GM19463 (cell line): Measurements from ENCODE around the gene CELF6.
A peak's percentile ranks its signal among the peaks of the same experiment; 100 is the strongest.

Experiments
- ATAC-seq: cut with Tn5 transposase; IDR thresholded peaks from one replicate; pipeline ENCODE4 v1.9.1; 2021; ENCODE audit warnings: mild to moderate bottlenecking, moderate library complexity; ENCODE audit not compliant: unreplicated experiment

CELF6 gene

DNA sequence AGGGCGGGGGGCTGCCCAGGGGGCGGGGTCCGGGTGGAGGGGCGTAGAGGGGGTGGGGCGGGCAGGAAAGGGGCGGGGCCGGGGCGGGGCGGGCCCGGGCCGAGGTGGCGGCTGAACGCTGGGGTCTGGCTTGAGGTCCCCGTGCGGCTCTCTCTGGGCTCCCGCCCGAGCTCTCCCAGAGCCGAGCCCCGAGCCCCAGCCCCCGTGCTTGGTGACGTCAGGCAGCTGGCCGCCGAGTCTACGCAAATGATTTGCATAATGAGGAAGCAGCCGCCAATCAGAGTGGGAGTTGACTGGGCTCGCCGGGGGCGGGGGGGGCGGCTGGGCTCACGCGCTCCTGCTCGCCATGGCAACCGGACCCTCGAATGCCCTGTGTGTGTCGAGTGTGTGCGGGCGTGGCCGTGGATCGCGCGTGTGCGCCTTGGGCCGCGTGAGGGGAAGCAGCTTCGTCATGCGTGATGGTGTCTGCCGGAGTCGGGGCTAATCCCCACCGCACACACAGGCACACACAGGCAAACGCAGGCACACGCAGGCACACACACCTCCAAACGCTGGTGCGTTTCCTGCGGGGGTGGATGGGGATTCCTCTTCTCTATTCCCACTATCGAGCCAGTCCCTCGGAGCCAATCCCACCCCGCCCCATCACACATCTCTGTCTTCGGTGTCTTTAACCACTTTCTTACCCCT is at the start of gene CELF6:
Gene CELF6, minus strand, starts transcription at position 173 of the 687 bp plus-strand sequence. CDS start 283 bp downstream, outside the sequence.
- peak; percentile 77 for ATAC-seq

DNA sequence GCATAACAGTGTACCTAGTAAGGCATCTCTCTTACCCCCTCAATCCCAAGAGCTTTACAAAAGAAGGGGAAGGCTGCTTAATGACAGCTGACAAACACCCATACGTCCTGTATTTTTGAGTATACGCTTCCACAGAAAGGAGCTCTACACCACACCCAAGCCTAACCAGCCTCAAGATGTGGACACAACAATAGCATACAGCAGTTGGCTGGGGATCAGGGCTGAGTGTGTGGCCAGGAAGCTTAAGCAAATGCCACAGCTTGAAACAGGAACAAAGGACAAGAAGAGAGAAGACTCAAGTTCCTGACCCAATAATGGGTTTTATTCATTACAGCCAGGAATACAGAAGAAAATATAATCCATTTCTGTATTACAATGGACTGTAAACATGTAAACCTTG is 48.9 kb upstream of the CELF6 start:
- no peak for ATAC-seq

- ATAC-seq = no peak
Measured at GRCh38 chr15:72368325-72368724, 48.4 kb upstream of the CELF6 start.

- peak; percentile 85 for ATAC-seq
Measured at GRCh38 chr15:72365844-72366243, 45.9 kb upstream of the CELF6 start.

- ATAC-seq = no peak
Measured at GRCh38 chr15:72361176-72361575, 41.2 kb upstream of the CELF6 start.

DNA sequence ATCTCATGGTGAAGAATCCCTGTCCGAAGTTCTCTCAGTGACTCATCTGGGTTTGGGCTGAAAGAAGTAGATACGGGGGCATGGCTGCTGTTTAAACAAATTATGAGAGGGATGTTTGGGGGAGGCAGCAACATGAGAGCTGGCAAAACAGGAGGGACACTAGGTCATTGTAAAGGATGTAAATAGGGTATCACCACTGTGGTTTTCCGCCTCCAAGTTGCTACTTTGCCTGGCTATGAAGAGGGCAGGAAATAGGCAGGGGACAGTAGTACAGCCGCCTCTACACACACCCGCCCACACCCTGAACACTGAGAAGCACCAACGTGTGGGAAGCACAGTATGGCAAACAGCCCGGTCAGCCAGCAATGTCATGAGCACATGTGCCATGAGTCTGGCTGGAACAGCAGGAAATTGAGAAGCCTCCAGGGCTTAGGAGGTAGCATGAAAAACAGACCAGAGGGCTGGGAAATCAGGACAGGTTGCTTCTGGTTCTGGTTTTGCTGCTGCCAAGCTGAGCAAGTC is 38.8 kb upstream of the CELF6 start:
- no peak for ATAC-seq

DNA sequence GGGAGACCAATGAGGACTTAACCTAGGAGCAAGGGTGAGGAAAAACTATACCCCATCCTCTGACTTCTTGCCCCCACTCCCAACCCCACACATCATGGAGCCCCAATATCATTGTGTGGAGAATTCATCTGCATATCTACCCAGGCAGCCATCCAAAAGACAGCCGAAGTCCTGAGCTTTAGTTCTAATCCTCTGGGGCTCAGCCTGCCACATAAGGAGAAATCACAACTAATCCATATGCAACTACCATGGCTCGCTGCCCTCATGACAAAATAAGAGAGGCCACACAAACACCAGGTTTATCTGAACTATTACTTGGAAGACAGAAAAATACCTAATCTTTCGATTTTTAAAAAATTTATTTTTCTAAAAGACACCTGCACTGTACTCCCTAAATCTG is 38.2 kb upstream of the CELF6 start:
- ATAC-seq = no peak

GRCh38 chr15:72354496-72354895 is 34.5 kb upstream of the CELF6 start:
- ATAC-seq = no peak

DNA sequence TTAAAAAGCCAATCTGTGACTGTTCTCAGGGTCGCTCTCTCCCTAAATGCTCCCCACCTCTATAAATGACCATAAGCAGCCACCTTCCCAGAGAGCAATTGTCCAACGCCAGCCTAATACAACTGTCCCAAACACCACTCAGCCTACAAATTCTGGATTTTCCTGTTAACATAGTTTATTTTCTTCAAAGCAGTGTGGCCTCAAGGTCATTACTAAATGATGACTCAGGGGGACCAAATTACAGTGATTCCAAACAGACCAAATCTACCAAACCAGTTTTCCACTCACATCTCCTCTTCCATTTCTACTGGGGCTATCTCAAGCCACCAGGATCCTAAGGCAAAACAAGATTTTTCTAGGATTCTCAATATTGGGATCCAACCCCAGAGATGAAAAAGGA is 33.3 kb upstream of the CELF6 start:
- ATAC-seq = no peak

GRCh38 chr15:72345806-72346205 is 25.8 kb upstream of the CELF6 start:
- no peak for ATAC-seq

GRCh38 chr15:72345280-72345679 is 25.3 kb upstream of the CELF6 start:
- ATAC-seq = no peak

GRCh38 chr15:72344602-72345001 is 24.6 kb upstream of the CELF6 start:
- ATAC-seq = no peak

- ATAC-seq = no peak
Measured at GRCh38 chr15:72342385-72342784, 22.4 kb upstream of the CELF6 start.

GRCh38 chr15:72341361-72341760 is 21.4 kb upstream of the CELF6 start:
- ATAC-seq = no peak

GRCh38 chr15:72340366-72340765 is 20.4 kb upstream of the CELF6 start:
- ATAC-seq = no peak

DNA sequence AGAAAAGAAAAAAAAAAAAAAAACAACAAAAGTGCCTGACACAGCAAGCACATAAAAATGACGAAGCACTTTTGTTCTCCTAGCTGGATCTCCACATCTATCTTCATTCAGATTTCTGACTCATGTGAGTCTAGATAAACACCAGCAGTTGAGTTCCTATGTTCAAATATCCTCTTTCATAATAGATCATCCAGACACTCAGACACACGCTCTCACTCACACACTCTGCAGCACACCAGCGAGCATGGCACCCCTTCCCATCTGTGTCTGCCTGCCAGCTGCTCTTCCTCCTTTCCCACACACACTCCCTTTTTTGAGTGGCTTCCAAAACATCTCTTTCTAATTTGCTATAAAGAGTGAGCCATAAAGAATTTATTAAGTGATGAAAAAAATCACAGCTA is 19.8 kb upstream of the CELF6 start:
- no peak for ATAC-seq

DNA sequence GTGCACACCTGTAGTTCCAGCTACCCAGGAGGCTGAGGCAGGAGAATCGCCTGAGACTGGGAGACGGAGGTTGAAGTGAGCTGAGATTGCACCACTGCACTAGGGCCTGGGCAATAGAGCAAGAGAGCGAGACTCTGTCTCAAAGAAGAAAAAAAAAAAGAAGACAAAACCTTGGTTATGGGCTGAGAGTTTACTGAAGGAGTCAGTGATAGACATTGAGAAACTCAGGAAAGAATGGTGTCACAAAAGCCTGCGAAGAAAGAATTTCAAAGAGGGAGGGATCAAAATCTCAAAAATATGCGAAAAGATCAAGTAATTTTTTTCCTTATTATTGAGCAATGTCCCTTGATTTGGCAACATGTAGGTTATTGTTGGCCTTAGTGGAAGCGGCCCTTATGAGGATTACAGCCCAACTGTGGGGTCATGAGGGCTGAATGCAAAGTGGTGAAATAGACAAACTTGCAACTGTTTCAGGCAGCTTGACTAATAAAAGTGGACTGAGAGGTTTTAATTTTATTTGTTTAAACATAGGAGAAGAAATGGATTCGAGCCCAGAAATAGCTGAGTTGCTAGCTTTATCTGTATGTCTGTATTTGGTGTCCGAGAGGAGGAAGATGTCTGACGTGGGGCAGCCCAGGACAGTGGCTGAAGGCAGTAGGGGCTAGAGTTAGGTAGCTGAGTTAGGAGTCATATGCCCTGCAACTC is 18.8 kb upstream of the CELF6 start:
- ATAC-seq = no peak

DNA sequence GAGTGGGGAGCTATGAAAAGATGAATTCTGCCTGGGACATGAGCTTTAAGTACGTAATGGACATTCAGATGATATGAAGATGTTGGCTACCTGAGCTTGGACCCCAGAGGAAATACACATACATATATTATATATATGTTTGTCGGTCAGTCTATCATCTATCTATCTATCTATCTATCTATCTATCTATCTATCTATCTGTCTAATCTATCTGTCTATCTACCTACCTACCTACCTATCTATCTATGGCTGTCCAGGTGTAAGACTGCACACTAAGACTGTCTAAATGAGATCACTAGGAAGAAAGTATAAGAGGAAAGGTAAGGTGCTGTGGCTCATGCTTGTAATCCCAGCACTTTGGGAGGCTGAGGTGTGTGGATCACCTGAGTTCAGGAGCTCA is 18.2 kb upstream of the CELF6 start:
- no peak for ATAC-seq

GRCh38 chr15:72334842-72335241 is 14.9 kb upstream of the CELF6 start:
- no peak for ATAC-seq

DNA sequence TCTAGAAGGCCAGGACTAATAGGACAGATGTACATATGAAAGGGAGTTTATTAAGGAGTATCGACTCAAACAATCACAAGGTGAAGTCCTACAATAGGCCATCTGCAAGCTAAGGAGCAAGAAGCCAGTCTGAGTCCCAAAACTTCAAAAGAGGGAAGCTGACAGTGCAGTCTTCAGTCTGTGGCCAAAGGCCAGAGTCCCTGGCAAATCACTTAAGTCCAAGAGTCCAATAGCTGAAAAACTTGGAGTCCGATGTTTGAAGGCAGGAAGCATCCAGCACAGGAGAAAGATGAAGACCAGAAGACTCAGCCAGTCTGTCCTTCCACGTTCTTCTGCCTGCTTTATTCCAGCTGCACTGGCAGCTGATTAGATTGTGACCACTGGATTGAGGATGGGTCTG is 11.1 kb upstream of the CELF6 start:
- ATAC-seq = no peak

DNA sequence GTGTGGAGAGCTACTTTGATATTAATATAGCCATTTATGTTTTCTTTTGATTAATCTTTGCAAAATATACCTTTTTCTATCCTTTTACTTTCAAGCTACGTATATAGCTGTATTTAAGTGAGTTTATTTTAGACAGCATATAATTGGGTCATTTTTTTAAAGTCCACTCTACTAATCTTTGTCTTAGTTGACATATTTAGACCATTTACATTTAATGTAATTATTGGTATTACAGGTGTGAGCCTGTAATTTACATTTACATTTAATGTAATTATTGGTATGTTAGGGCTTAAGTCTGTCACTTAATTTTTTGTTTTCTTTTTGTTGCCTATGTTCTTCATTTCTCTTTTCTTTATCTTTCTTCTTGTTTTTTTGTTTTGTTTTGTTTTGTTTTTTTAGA is 3.8 kb upstream of the CELF6 start:
- ATAC-seq = no peak

GRCh38 chr15:72319360-72319984 is 485 bp downstream of the CELF6 start:
- ATAC-seq = peak; percentile 18
